HL-60 (cell line): ENCODE measurements around the gene ATXN1L.

Experiments used
- DNase-seq, 2 experiments: peaks; one replicate each; pipeline ENCODE4 v3.0.0-alpha.2; 2010 to 2020; ENCODE audit warnings: low read depth in 1 of 2, low spot score in 1 of 2
- H3K27ac ChIP-seq: fragments of 250-450 bp; sonication (Bioruptor Pico); replicated peaks from 2 replicates; pipeline ENCODE4 v1.5.1; 2020; ENCODE audit warnings: mild to moderate bottlenecking, moderate library complexity
- H3K27me3 ChIP-seq: fragments of 250-450 bp; sonication (Bioruptor Pico); 2 replicates; pipeline ENCODE4 v1.5.1; 2021; ENCODE audit warnings: mild to moderate bottlenecking, moderate library complexity; ENCODE audit not compliant: insufficient read depth, poor library complexity, severe bottlenecking
- H3K4me3 ChIP-seq: replicated peaks from 2 replicates; pipeline ENCODE4 v1.5.1; 2011; ENCODE audit warnings: mild to moderate bottlenecking, control low read depth, low read length; ENCODE audit not compliant: insufficient read depth
- CTCF ChIP-seq: IDR thresholded peaks from one replicate; pipeline ENCODE4 v1.5.1; 2011; ENCODE audit warnings: low read length, control low read depth, inconsistent platforms; ENCODE audit not compliant: insufficient read depth
- GABPA ChIP-seq: IDR thresholded peaks from 2 replicates; pipeline ENCODE4 v1.6.1; 2012; ENCODE audit warnings: low read depth
- POLR2AphosphoS5 ChIP-seq: IDR thresholded peaks from 2 replicates; pipeline ENCODE4 v1.6.1; 2012; ENCODE audit warnings: low read depth
- SPI1 ChIP-seq: IDR thresholded peaks from 2 replicates; pipeline ENCODE4 v1.6.1; 2012; ENCODE audit warnings: low read depth, mild to moderate bottlenecking, borderline replicate concordance
- TF ChIP-seq, protein P1 (sequence below): IDR thresholded peaks from 2 replicates; pipeline ENCODE4 v1.6.1; 2012; ENCODE audit warnings: low read depth; ENCODE audit not compliant: insufficient replicate concordance

ATXN1L gene

GRCh38 chr16:71851746-71852145 is 6.0 kb downstream of the ATXN1L start:
- no peak overlapping the region for H3K4me3 ChIP-seq
- TF ChIP-seq GABPA (no peak), CTCF (no peak)
- no peak for DNase-seq
- H3K27me3 ChIP-seq = no peaks in the 10 kb centered on the region
- no peak overlapping the region for H3K27ac ChIP-seq

- DNase-seq = no peak
- H3K4me3 ChIP-seq = no peak overlapping the region
- H3K27ac ChIP-seq = no peak overlapping the region
- TF ChIP-seq GABPA (no peak), CTCF (no peak), POLR2AphosphoS5 (no peak), SPI1 (no peak)
- TF ChIP-seq, protein P1, sequence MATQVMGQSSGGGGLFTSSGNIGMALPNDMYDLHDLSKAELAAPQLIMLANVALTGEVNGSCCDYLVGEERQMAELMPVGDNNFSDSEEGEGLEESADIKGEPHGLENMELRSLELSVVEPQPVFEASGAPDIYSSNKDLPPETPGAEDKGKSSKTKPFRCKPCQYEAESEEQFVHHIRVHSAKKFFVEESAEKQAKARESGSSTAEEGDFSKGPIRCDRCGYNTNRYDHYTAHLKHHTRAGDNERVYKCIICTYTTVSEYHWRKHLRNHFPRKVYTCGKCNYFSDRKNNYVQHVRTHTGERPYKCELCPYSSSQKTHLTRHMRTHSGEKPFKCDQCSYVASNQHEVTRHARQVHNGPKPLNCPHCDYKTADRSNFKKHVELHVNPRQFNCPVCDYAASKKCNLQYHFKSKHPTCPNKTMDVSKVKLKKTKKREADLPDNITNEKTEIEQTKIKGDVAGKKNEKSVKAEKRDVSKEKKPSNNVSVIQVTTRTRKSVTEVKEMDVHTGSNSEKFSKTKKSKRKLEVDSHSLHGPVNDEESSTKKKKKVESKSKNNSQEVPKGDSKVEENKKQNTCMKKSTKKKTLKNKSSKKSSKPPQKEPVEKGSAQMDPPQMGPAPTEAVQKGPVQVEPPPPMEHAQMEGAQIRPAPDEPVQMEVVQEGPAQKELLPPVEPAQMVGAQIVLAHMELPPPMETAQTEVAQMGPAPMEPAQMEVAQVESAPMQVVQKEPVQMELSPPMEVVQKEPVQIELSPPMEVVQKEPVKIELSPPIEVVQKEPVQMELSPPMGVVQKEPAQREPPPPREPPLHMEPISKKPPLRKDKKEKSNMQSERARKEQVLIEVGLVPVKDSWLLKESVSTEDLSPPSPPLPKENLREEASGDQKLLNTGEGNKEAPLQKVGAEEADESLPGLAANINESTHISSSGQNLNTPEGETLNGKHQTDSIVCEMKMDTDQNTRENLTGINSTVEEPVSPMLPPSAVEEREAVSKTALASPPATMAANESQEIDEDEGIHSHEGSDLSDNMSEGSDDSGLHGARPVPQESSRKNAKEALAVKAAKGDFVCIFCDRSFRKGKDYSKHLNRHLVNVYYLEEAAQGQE = no peak
- H3K27me3 ChIP-seq = no peaks in the 10 kb centered on the region
Observed at GRCh38 chr16:71852158-71852557, 6.4 kb downstream of the ATXN1L start.

- no peak for DNase-seq
- H3K4me3 ChIP-seq = no peak overlapping the region
- TF ChIP-seq CTCF (no peak), GABPA (no peak), SPI1 (no peak), POLR2AphosphoS5 (no peak)
- TF ChIP-seq, protein P1 = no peak
- H3K27me3 ChIP-seq = no peaks in the 10 kb centered on the region
- no peak overlapping the region for H3K27ac ChIP-seq
Observed at GRCh38 chr16:71852561-71852960, 6.8 kb downstream of the ATXN1L start.

DNA sequence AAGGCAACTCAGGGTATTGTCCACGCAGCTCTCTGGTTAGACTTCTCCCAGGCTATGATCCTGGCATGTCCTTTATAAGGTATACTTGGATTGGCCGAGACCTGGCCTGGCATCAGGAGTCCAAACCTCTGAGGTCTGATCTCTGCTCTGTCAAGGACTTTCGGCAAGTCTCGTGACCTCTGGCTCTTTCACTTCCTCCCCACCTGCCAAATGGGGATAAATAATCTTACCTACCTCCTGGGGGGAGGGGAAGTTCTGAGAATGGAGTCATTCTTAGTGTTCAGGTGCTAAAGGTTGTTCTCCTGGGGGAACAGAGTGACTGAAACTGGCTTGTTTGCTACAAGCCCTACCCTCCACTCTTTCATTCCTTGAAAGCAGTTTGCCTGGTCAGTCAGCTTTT is 7.6 kb downstream of the ATXN1L start:
- Histone ChIP-seq H3K27ac (no peak overlapping the region), H3K27me3 (no peaks in the 10 kb centered on the region), H3K4me3 (no peak overlapping the region)
- TF ChIP-seq CTCF (no peak), SPI1 (no peak), POLR2AphosphoS5 (no peak), GABPA (no peak)
- TF ChIP-seq, protein P1 = no peak
- DNase-seq = no peak
